ENCODE results near the gene ATOX1. TPM values are rescaled to one million over a fixed set of nuclear protein-coding genes. Genes with fewer than 3 reads are reported as not detected.
A peak's percentile ranks its signal among the peaks of the same experiment; 100 is the strongest.

ATOX1 gene
- total and polyA plus RNA-seq, 2 donors (not counting 1 experiment from before 2014, with no cell fraction given): 37.3 to 43.6 TPM

GRCh38 chr5:151751091-151751490 is 7.3 kb downstream of the ATOX1 start:
- Histone ChIP-seq H3K79me2 (ENCODE audit: control insufficient read depth, insufficient read depth, low read length) (peaks cover 61% of the 10 kb centered on the region), H3K4me2 (replicated peaks; ENCODE audit: low read depth, low read length, poor library complexity, severe bottlenecking) (no peak overlapping the region), H2AFZ (ENCODE audit: insufficient read depth, low read depth, low read length, poor library complexity, severe bottlenecking) (no peak overlapping the region), H3K36me3 (replicated peaks in 1 of 2; ENCODE audit: control extremely low read depth in 1 of 2, control insufficient read depth in 1 of 2, extremely low read depth in 1 of 2, insufficient read depth in 2 of 2, low read length in 1 of 2) (peaks cover 4 to 16% of the 10 kb centered on the region in 2 experiments), H4K20me1 (ENCODE audit: control insufficient read depth, insufficient read depth, low read length, poor library complexity, severe bottlenecking) (no peaks in the 10 kb centered on the region), H3K4me1 (ENCODE audit: control insufficient read depth in 2 of 2, insufficient read depth in 2 of 2, low read length in 2 of 2) (peaks cover 14 to 22% of the 10 kb centered on the region in 2 donors), H3K27me3 (replicated peaks in 1 of 4; ENCODE audit: control extremely low read depth in 1 of 4, control insufficient read depth in 3 of 4, insufficient read depth in 4 of 4, low read length in 3 of 4) (no peaks in the 10 kb centered on the region), H3K9ac (ENCODE audit: low read length) (no peak overlapping the region), H3K27ac (ENCODE audit: low read length in 2 of 2) (no peak overlapping the region), H3K9me3 (ENCODE audit: control extremely low read depth in 1 of 3, control insufficient read depth in 2 of 3, insufficient read depth in 1 of 3, low read length in 2 of 3) (no peaks in the 10 kb centered on the region), H3K4me3 (ENCODE audit: control extremely low read depth in 1 of 5, extremely low read depth in 1 of 5, insufficient read depth in 1 of 5, low read depth in 2 of 5, low read length in 4 of 5) (no peak overlapping the region)
- ATAC-seq (ENCODE audit: low read depth) (no peak), DNase-seq (no peak)
- Mint-ChIP-seq H3K9me3 (ENCODE audit: insufficient read depth) (no peaks in the 10 kb centered on the region), H3K27ac (no peak overlapping the region), H3K27me3 (no peaks in the 10 kb centered on the region), H3K4me3 (no peak overlapping the region), H3K4me1 (peaks cover 35% of the 10 kb centered on the region)
- no peak for TF ChIP-seq CTCF (IDR thresholded peaks at IDR 0.05)
- no peak for TF ChIP-seq EZH2 (IDR thresholded peaks at IDR 0.05; ENCODE audit: borderline replicate concordance, insufficient read depth, low read depth, low read length, poor library complexity, severe bottlenecking)
- CTCF ChIA-PET: interaction anchor here (1.1 to 4.4 kb wide), 2 partner anchors 11 to 14 kb away, joined by 3 to 19 read pairs; no protein-coding TSS in a partner anchor
- POLR2A ChIA-PET: interaction anchor here (0.7 to 0.8 kb wide), 2 partner anchors 20 to 140 kb away, joined by 3 read pairs; no protein-coding TSS in a partner anchor
- 100% methylated on average over 1 of the region's 4 CpGs for WGBS (ENCODE audit: insufficient coverage)
- intact Hi-C loops (cut with micrococcal nuclease): no loop called here

- Mint-ChIP-seq H3K9me3 (ENCODE audit: insufficient read depth) (no peaks in the 10 kb centered on the region), H3K4me1 (peaks cover 36% of the 10 kb centered on the region), H3K27me3 (no peaks in the 10 kb centered on the region), H3K4me3 (peak overlapping the region; percentile 74), H3K27ac (peak overlapping the region; percentile 84)
- Histone ChIP-seq H3K9ac (ENCODE audit: low read length) (peak overlapping the region; percentile 23), H3K4me1 (ENCODE audit: control insufficient read depth in 2 of 2, insufficient read depth in 2 of 2, low read length in 2 of 2) (peaks cover 23 to 30% of the 10 kb centered on the region in 2 donors), H3K4me2 (replicated peaks; ENCODE audit: low read depth, low read length, poor library complexity, severe bottlenecking) (peak overlapping the region; percentile 57), H3K27me3 (replicated peaks in 1 of 4; ENCODE audit: control extremely low read depth in 1 of 4, control insufficient read depth in 3 of 4, insufficient read depth in 4 of 4, low read length in 3 of 4) (no peaks in the 10 kb centered on the region), H3K27ac (ENCODE audit: low read length in 2 of 2) (peak overlapping the region; percentile 39 to 75), H3K36me3 (replicated peaks in 1 of 2; ENCODE audit: control extremely low read depth in 1 of 2, control insufficient read depth in 1 of 2, extremely low read depth in 1 of 2, insufficient read depth in 2 of 2, low read length in 1 of 2) (peaks cover 4 to 24% of the 10 kb centered on the region in 2 experiments), H3K4me3 (ENCODE audit: control extremely low read depth in 1 of 5, extremely low read depth in 1 of 5, insufficient read depth in 1 of 5, low read depth in 2 of 5, low read length in 4 of 5) (no peak overlapping the region), H4K20me1 (ENCODE audit: control insufficient read depth, insufficient read depth, low read length, poor library complexity, severe bottlenecking) (no peaks in the 10 kb centered on the region), H3K9me3 (ENCODE audit: control extremely low read depth in 1 of 3, control insufficient read depth in 2 of 3, insufficient read depth in 1 of 3, low read length in 2 of 3) (no peaks in the 10 kb centered on the region), H2AFZ (ENCODE audit: insufficient read depth, low read depth, low read length, poor library complexity, severe bottlenecking) (peak overlapping the region; percentile 44), H3K79me2 (ENCODE audit: control insufficient read depth, insufficient read depth, low read length) (peaks cover 52% of the 10 kb centered on the region)
- POLR2A ChIA-PET: interaction anchor here (1.8 kb wide), 1 partner anchor 8 kb away, joined by 7 read pairs; the partner anchor contains the start of gene ATOX1
- TF ChIP-seq EZH2 (IDR thresholded peaks at IDR 0.05; ENCODE audit: borderline replicate concordance, insufficient read depth, low read depth, low read length, poor library complexity, severe bottlenecking): no peak
- no peak for TF ChIP-seq CTCF (IDR thresholded peaks at IDR 0.05)
- no peak for DNase-seq
- no peak for ATAC-seq (ENCODE audit: low read depth)
- intact Hi-C loops (cut with micrococcal nuclease): no loop called here
- CTCF ChIA-PET: interaction anchor here (1.2 to 4.4 kb wide), 3 partner anchors 10 to 98 kb away, joined by 3 to 19 read pairs (median 7); no protein-coding TSS in a partner anchor
- WGBS (ENCODE audit: insufficient coverage): 100% methylated on average over 4 of the region's 4 CpGs
These were observed 8.3 kb downstream of the ATOX1 start for GRCh38 chr5:151750121-151750520.

Measured in B cell (primary cell).